ENCODE results near the gene ARNT2.

ARNT2 gene

DNA sequence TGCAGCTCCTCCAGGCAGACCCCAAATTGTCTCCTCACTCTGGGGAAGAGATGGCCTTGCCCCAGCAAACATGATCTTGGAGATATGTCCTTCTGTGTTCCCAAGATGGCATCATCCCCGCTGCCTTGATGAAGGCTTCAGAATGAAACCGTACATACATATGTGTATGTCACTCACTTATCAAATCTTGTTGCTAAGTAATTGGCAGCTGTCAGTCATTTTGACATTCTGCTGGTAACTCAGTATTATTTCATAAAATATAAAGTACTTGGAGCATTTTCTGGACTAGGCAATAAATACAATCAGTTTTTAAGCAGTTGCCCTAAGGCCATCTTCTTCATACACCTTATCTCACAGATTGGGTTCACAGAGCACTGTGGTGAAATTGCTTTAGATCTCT, 62.4 kb downstream of the ARNT2 start:
- DNase-seq (ENCODE audit: low spot score): no peak

DNA sequence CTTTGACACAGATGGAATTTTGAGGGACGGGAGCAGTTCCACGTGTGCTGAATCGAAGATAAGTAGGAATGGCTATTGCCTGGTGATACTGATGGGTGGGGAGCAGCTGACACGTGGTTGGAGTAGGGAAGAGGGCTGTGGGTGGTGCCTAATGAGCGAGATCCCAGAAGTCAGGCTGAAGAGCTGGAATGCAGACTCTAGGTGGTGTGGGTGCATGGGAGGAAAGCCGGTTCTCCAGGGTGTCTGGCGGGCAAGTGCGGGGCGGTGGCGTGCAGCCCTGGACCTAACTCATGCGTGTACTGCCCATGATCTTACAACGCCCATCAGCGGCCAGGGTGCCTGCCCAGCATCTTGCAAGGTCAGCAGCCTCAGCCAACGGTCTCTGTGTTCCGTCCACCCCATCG, 63.1 kb downstream of the ARNT2 start:
- DNase-seq (ENCODE audit: low spot score): no peak

DNA sequence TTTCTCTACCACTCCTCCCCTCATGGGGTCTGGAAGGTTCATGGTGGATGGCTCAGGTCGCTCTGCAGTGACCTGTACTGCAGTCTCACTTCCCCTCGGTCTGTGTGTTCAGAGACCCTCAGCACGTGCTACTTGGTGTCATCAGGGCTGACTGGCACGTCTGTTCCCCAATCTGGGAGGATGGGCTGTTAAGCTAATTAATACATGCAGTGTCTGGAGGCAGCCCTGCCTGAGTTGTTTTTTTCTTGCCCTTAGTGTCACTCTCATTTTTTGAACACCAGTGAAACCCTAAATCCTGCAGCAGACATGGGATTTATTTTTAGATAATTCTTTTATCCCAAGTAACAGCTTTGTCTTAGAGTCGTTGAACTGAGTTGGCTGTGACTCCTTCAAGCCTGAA, 64.6 kb downstream of the ARNT2 start:
- no peak for DNase-seq (ENCODE audit: low spot score)

DNA sequence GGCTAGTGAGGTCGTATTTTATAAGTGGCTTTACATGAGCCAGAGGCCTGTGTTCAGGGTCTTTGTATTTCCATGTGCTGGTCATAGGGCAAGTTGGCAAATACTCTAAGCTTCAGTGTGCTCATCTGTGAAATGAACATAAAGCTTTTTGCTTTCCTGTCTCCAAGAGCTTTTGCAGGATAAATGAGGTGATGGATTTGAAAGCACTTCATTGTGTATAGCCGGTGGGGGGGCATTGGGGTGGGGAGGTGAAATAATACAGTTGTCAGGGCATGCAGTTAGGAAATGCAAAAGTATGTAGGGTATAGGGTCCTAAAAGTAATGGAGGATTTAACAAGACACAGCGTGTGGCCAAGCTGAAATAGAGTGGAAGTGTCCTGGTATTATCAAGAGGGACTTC, 67.7 kb downstream of the ARNT2 start:
- no peak for DNase-seq (ENCODE audit: low spot score)

DNA sequence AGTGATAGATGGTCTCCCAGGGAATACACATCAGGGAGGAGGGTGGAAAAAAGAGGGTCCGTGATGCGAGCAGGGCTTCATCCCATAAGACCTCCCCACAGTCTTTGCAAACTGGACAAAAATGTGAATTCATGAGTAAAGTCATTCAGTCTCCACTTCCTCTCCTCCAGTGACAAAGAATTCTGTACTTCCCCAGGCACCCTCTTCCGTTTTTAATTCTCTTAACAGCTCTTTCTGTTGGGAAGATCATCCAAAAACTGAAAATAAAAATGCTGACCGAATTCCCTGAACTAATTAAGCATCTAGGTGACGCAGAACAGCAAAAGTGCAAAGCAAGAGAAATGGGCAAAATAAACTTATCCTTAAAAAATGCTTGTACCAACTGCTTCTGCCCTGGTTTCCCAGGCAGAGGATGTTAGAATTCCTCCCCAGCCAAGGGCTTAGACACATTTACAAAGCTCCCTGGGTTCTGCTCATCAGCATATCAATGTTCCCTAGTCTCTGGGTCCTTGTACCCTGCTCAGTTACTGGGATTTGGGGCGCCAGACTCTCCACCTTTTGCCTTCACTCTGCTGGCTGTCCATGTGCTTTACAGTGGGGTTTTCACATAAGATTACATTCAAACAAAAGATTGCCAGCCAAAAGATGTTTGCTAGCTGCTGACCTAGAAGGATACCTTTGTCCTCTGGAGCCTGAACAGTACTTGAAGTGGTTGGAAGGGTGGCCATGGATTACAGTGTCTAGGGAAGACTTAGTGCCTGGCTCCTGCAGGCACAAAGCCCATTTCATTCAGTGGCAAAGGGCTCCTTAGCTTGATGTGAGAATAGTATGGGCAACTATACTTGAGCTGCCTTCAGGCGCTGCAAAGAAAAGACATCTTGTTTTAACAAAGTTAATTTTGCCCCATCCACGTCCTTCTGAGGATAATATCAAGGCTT, 69.4 kb downstream of the ARNT2 start:
- no peak for DNase-seq (ENCODE audit: low spot score)

DNA sequence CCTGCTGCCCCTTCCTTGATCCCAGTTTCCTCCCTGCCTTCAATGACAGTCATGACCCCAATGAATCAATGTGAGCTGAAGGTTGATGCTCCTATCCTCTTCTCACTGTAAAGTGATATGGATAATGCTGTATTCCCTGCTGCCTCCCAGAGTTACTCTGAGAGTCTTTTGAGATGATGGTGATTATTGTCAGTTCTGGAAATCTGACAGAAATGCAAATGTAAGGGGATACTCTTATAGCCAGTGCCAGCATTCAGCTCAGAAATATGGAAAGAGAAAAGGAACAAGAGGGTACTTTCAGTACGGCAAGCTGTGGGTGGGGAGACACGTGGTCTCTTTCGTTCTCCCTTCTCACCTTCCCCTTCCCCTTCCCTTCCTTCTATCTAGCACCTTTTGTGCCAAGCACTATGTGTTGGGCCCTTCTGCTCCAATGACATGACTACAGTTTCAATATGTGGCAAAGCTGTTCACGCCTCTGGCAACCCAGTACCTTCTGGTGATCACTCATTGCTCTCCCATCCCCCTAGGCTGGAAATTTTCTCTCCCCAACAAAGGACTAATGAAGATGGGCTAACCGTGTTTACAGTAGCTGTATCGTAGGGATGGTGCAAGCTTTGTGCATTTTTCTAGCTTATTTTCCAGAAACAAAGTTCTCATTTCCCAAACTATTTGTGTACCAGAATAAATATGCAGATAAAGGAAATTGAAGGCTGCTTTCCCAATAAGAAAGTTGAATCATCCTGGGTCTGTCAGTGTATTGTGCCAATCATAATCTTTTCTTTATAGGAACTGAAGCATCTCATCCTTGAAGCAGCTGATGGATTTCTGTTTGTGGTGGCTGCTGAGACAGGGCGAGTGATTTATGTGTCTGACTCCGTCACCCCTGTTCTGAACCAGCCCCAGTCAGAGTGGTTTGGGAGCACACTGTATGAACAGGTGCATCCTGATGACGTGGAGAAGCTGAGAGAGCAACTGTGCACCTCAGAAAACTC, 70.3 kb downstream of the ARNT2 start:
- no peak for DNase-seq (ENCODE audit: low spot score)

DNA sequence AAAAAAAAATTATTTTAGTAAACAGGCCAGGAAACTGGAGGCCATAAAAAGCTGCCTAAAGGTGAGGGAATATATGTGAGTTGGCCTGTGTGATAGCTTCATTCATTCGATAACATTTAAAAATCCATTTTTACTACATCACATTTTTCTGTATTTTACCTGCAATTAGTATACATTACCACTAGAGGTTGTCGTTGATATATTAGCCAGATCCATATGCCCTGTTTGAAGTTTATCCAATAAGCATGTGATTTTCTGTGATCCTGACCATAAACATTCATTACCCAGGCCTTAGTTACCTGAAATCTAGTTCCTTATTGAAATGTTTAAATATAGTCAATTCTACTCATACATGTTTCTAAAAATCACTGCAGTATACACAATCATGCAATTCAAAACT, 71.4 kb downstream of the ARNT2 start:
- DNase-seq (ENCODE audit: low spot score): no peak

DNA sequence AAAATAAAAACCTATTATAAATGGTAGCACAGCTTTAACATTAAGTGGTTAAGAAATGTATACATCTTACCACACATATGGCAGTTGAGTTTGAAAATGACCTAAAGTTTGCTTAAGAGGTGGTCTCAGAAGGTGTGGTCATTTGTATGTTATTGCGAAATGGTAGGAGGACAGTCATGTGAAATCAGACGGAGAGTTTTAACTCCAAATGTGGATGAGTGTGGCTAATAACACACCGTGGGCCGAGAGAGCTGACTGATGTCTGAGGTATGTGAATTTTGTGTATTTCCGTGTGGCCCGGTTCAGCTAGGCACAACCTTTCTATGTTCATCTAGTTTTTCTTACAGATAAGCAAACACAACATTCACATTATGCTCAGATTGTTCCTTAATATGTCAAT, 71.9 kb downstream of the ARNT2 start:
- no peak for DNase-seq (ENCODE audit: low spot score)

DNA sequence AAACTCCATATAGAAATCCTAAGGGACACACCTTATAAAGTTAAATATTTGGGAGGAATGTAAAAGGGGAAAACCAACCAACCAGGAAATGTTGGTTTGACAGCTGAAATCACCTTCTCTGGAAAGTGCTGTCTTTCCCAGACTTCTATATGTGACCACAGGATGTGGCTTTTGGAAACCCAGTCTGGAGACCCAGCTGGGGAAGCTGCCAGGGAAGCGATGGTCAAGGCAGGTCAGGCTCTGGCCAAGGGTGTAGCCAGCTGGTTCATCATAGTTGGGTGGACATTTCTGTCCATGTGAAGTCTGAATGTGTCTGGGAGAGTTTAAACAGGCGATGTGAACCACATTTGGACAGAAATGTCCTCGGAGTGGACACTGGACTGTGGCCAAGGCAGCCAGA, 73.9 kb downstream of the ARNT2 start:
- DNase-seq (ENCODE audit: low spot score): no peak

DNA sequence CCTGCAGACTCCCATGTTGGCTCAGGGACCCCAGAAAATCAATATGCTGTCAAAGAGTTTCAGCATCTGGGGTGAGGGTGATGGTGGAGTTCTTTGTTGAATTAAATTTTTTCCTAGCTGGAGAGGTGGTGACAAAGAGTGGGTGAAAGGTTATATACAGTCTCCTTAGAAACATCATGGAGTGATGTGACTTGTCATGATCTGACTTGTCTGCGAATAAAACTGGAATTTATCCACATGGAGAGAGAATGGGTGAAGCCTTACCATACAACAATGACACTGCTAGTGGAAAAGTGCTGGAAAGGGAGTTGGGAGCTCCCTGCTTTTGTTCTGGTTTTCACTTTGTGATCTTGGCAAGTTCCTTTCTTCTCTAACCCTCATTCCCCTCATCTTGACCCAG, 75.0 kb downstream of the ARNT2 start:
- no peak for DNase-seq (ENCODE audit: low spot score)

DNA sequence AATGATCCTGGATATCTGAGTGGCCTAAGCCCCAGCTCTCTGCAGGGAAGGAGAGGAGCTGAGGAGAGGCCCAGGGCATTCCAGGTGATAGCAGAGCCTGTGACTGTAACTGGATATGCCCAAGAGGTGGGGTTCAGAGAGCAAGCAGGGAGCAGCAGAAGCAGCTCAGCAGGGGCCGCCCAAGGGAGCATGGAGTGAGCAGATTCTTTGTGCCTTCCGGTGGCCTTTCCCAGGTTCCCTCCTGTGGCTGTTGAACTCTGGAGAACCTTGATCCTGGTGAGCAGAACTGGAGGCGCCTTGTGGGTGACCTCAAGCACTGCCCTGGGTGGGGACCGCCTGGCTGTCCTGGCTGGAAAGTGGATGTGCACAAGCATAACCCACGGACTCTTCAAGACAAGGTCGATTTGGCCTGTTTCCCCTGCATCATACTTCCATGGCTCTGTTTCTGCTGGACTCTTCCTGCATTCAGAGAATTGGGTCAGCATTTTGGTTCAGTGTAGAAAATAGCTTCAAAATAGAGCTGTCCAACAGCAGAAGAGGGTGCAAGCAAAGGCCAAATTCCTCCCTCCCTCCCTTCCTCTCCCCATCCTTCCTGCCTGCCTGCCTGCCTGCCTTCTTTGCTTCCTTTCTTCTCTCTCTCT, 76.1 kb downstream of the ARNT2 start:
- DNase-seq (ENCODE audit: low spot score): no peak

DNA sequence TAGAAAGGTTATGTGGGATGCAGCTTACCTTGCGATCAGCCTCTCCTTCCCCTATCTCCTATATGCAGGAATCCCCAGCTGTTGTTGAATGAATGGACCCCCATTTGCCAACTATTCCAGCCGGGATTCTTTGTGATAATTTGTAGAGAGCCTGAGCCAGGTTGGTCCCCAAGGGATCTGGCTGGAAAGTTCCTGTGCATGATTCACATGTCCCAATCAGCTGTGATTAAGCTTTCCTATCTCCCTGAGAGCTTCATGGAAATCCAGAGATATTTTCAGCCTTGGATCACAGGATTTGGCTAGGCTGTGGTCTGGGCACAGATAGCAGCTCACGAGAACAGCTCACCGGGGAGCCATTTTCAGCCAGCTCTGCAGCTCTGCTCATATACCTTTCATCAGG, 76.7 kb downstream of the ARNT2 start:
- no peak for DNase-seq (ENCODE audit: low spot score)

DNA sequence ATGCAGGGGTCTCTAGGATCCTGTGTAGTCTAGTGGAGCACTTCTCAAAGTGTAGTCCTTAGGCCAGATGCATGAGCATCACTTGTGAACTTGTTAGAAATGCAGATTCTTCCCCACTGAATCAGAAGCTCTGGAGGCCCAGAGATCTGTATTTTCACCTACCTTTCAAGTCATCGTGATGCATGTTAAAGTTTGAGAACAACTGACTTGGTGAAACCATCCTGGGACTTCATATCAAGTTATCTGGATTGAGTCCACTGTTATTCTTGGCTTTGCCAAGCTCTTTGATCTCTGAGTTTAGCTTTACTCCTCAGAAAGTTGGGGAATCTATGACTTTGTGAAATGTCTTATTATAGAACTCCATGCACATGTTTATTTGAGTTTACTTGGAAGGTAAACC, 78.5 kb downstream of the ARNT2 start:
- no peak for DNase-seq (ENCODE audit: low spot score)

DNA sequence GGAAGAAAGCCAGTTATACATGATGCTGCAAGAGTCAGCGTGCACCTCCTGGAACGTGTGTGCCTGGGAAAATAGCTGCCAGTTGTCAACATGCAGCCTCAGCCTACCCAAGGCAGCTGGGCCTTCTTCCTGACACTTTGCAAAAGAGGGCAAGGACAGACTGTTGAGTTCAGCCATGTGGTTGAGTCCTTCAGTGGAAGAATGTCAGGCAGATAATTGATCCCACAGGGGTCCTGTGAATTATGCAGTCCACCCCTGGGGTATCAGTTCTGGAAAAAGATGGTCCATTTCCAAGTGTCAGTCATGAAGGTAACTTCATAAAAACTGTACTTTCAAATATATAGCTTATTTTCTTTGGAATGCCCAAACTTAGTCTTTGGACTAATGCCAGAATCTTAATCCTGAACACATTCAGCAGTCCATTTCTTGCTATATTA, 79.6 kb downstream of the ARNT2 start:
- DNase-seq (ENCODE audit: low spot score): no peak

DNA sequence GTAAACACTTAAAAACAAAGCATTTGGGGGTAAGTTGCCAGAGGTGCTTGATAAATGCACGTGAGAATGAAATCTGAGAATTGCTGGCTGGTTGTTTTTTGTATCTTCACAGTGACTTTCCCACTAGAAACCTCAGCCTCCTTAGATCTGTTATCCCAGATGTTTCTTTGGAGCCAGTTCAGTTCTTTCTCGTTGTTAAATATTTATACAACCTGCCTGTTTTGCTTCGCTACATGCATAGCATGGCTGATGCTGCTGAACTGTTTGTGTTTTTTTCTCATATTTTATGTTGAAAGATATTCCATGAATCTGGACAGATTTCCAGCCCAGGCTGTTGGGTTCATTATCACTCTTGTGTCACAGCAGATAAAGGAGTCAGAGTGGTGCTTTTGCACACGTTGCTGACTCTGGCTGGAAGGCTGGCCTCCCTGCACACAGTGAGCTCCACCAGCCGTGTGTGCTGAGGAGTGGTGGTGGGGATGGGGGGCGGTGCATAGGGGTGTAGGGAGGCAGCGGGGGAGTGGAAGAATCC, 80.2 kb downstream of the ARNT2 start:
- DNase-seq (ENCODE audit: low spot score): no peak

DNA sequence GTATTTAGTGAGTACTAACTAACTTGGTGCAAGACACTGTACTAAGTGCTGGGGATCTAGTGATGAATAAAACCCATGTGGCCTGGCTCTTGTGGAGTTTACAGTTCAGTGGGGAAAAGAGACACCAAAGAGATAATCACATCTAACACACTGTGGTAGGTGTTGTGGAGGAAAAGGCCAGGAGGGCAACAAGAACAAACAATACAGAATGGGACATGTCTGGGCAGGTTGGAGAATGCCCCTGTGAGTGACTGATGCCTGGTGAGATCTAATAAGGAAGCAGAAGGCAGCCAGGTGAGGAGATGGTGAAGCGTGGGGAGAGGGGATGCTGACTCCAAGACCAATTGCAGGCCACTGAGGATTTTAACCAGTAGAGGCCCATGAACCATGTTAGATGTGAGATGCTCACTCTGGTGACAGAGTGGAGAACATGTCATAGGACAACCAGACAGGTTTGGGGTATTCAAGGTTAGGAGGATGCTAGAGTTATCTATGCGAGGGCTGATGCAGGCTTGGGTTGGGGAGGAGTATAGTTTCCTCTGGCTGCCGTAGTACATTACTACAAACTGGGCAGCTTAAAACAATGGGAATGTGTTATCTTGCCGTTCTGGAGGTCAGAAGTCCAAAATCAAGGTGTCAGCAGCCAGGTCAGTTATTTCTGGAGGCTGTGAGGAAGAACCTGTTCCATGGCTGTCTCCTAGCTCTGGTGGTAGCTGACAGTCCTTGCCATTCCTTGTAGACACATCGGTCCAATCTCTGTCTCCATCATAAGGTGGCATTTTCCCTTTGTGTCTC, 81.4 kb downstream of the ARNT2 start:
- DNase-seq (ENCODE audit: low spot score): no peak

DNA sequence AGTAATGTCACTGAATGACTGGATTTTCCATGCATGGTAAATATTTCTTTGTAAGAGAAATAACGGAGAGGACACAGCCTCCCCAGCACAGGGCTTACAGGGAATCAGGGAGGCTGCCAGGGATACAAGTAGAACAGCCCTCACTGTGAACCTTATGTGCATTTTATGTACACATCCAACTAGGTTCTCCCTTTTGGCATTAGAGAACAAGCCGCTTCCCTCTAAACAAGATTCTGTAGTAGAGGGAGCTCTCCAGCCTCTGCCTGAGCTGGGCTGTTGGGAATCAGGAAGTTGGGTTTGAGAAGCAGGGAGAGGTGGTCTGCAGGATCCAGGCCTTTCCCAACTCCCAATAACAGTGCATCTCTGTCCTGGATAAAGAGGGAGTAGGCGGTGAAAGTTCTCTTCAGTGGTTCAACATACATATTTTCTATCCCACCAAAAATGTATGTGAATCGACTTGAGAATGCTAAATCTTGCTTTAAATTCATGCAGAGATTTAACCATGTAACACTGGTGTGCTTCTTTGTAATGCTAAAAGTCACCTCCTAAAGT, 83.7 kb downstream of the ARNT2 start:
- DNase-seq (ENCODE audit: low spot score): no peak

DNA sequence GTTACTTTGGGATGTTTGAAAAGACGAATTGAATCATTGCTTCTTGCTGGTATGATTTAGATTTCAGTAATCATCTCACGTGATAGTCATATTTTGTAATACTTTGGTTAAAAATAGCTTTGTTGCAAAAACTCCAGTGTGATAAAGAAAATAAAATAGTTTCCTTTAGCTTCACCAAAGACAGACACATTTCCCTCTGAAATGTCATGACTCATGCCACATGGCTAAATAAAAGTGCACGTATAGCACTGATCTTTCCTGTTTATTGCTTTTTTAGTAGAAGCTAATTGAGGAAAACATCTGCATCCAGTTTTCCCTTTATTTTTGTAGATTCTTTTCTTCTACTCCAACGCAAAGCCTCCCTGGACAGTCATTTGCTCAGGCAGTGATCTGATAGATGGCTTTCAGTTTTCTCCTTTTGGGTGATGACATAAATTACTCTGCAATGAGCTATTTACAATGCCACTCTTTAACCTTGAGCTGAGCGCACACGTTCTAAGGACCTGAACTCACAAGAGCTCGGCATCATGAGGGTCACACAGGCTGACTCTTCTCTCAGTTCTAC, 84.9 kb downstream of the ARNT2 start:
- DNase-seq (ENCODE audit: low spot score): no peak

DNA sequence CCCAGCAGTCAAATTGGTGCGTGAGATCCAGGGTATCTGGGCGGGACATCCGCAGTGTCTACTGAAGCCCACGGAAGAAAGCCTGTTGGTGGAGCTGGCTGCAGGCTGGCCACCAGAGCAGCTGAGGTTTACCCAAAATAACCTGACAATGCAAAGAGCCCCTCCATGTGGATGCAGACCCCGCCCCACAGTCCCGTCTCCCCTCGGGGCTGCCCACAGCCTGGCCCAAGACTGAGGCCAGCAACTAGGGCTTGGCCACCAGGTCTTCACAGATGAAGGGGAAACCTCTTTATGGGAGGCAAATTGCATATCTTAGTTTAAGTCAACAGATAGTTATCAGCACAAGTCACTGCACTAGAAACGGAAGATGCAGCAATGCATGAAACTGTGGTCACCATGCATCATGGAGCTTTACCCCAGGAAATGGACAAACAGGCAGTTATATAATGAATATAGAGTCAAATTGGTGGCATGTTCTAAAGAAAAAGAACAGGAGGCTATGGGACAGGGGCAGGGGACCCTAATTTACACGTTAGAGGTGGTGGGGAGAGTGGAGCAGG, 86.3 kb downstream of the ARNT2 start:
- DNase-seq (ENCODE audit: low spot score): no peak

DNA sequence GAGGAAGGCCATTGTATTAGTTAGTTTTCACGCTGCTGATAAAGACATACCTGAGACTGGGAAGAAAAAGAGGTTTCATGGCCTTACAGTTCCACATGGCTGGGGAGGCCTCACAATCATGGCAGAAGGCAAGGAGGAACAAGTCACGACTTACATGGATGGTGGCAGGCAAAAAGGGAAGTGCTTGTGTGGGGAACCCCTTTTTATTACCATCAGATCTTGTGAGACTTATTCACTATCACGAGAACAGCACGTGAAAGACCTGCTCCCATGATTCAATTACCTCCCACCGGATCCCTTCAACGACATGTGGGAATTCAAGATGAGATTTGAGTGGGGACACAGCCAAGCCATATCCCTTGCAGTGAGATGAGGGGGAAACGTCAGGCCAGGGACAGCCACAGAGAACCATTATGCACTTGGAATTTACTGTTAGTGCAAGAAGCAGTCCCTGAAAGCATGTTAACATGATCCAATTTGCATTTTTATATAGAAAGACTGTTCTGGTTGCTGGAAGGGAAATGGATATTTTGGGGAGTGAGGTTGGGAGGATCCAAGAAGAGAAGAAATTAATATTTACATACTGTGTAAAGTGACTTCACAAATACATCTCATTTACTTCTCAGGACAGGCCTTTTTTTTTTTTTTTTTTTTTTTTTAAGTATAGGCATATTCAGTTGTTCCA, 87.1 kb downstream of the ARNT2 start:
- DNase-seq (ENCODE audit: low spot score): no peak
